ENCODE data around the gene TBATA.

The TBATA gene

GRCh38 chr10:70750156-70750703, 34.9 kb downstream of the TBATA start:
- Histone ChIP-seq H3K36me3 (ENCODE audit: control insufficient read depth in 4 of 4, insufficient read depth in 4 of 4, low read length in 3 of 4) (no peaks in the 10 kb centered on the region), H3K27me3 (replicated peaks in 2 of 5; ENCODE audit: control insufficient read depth in 4 of 5, insufficient read depth in 5 of 5, low read length in 4 of 5) (no peaks in the 10 kb centered on the region), H3K4me3 (ENCODE audit: control insufficient read depth in 1 of 7, extremely low read depth in 1 of 7, insufficient read depth in 4 of 7, low read depth in 2 of 7, low read length in 6 of 7) (no peak overlapping the region), H3K27ac (ENCODE audit: insufficient read depth in 1 of 2, low read depth in 1 of 2, low read length in 2 of 2, poor library complexity in 1 of 2, severe bottlenecking in 2 of 2) (no peak overlapping the region), H3K4me1 (ENCODE audit: control extremely low read depth in 1 of 4, control insufficient read depth in 4 of 4, insufficient read depth in 4 of 4, low read length in 3 of 4) (peaks cover 0 to 5% (median 0%) of the 10 kb centered on the region in 4 experiments), H3K9me3 (ENCODE audit: control extremely low read depth in 1 of 5, control insufficient read depth in 4 of 5, insufficient read depth in 2 of 5, low read depth in 1 of 5, low read length in 4 of 5) (no peaks in the 10 kb centered on the region)
- no peak for DNase-seq
- 50% methylated on average over 2 of the region's 3 CpGs for WGBS (ENCODE audit: insufficient coverage)
- ChIA-PET POLR2A (no interaction called here), CTCF (interaction anchor here (0.9 to 1.5 kb wide), 3 partner anchors 10 to 201 kb away, joined by 3 to 6 read pairs (median 3); no protein-coding TSS in a partner anchor)

- ChIA-PET CTCF (interaction anchor here (0.9 to 1.5 kb wide), 3 partner anchors 10 to 200 kb away, joined by 3 to 6 read pairs (median 3); no protein-coding TSS in a partner anchor), POLR2A (no interaction called here)
- WGBS (ENCODE audit: insufficient coverage): 97% methylated on average over 10 of the region's 10 CpGs
- peaks cover 0 to 10% (median 2%) of the 10 kb centered on the region in 4 experiments for H3K4me1 ChIP-seq (ENCODE audit: control extremely low read depth in 1 of 4, control insufficient read depth in 4 of 4, insufficient read depth in 4 of 4, low read length in 3 of 4)
- H3K4me3 ChIP-seq (ENCODE audit: control insufficient read depth in 1 of 7, extremely low read depth in 1 of 7, insufficient read depth in 4 of 7, low read depth in 2 of 7, low read length in 6 of 7): no peak overlapping the region
- H3K36me3 ChIP-seq (ENCODE audit: control insufficient read depth in 4 of 4, insufficient read depth in 4 of 4, low read length in 3 of 4): no peaks in the 10 kb centered on the region
- H3K9me3 ChIP-seq (ENCODE audit: control extremely low read depth in 1 of 5, control insufficient read depth in 4 of 5, insufficient read depth in 2 of 5, low read depth in 1 of 5, low read length in 4 of 5): no peaks in the 10 kb centered on the region
- no peaks in the 10 kb centered on the region for H3K27me3 ChIP-seq (replicated peaks in 2 of 5; ENCODE audit: control insufficient read depth in 4 of 5, insufficient read depth in 5 of 5, low read length in 4 of 5)
- H3K27ac ChIP-seq (ENCODE audit: insufficient read depth in 1 of 2, low read depth in 1 of 2, low read length in 2 of 2, poor library complexity in 1 of 2, severe bottlenecking in 2 of 2): no peak overlapping the region
- DNase-seq: no peak
Measured at GRCh38 chr10:70749756-70750155, 35.4 kb downstream of the TBATA start.

GRCh38 chr10:70748801-70749573, 36.2 kb downstream of the TBATA start:
- no peak for DNase-seq
- CTCF ChIA-PET: interaction anchor here (1.1 to 1.4 kb wide), 2 partner anchors 10 to 190 kb away, joined by 3 to 5 read pairs; no protein-coding TSS in a partner anchor
- Histone ChIP-seq H3K4me1 (ENCODE audit: control extremely low read depth in 1 of 4, control insufficient read depth in 4 of 4, insufficient read depth in 4 of 4, low read length in 3 of 4) (peaks cover 0 to 18% (median 6%) of the 10 kb centered on the region in 4 experiments), H3K27ac (ENCODE audit: insufficient read depth in 1 of 2, low read depth in 1 of 2, low read length in 2 of 2, poor library complexity in 1 of 2, severe bottlenecking in 2 of 2) (no peak overlapping the region), H3K4me3 (ENCODE audit: control insufficient read depth in 1 of 7, extremely low read depth in 1 of 7, insufficient read depth in 4 of 7, low read depth in 2 of 7, low read length in 6 of 7) (no peak overlapping the region), H3K27me3 (replicated peaks in 2 of 5; ENCODE audit: control insufficient read depth in 4 of 5, insufficient read depth in 5 of 5, low read length in 4 of 5) (no peaks in the 10 kb centered on the region), H3K9me3 (ENCODE audit: control extremely low read depth in 1 of 5, control insufficient read depth in 4 of 5, insufficient read depth in 2 of 5, low read depth in 1 of 5, low read length in 4 of 5) (no peaks in the 10 kb centered on the region), H3K36me3 (ENCODE audit: control insufficient read depth in 4 of 4, insufficient read depth in 4 of 4, low read length in 3 of 4) (no peaks in the 10 kb centered on the region)
- over 99% methylated on average over 9 of the region's 10 CpGs for WGBS (ENCODE audit: insufficient coverage)
- POLR2A ChIA-PET: no interaction called here

GRCh38 chr10:70748305-70748704, 36.9 kb downstream of the TBATA start:
- no peak for DNase-seq
- Histone ChIP-seq H3K27ac (ENCODE audit: insufficient read depth in 1 of 2, low read depth in 1 of 2, low read length in 2 of 2, poor library complexity in 1 of 2, severe bottlenecking in 2 of 2) (no peak overlapping the region), H3K9me3 (ENCODE audit: control extremely low read depth in 1 of 5, control insufficient read depth in 4 of 5, insufficient read depth in 2 of 5, low read depth in 1 of 5, low read length in 4 of 5) (no peaks in the 10 kb centered on the region), H3K4me1 (ENCODE audit: control extremely low read depth in 1 of 4, control insufficient read depth in 4 of 4, insufficient read depth in 4 of 4, low read length in 3 of 4) (peaks cover 0 to 24% (median 7%) of the 10 kb centered on the region in 4 experiments), H3K4me3 (ENCODE audit: control insufficient read depth in 1 of 7, extremely low read depth in 1 of 7, insufficient read depth in 4 of 7, low read depth in 2 of 7, low read length in 6 of 7) (no peak overlapping the region), H3K27me3 (replicated peaks in 2 of 5; ENCODE audit: control insufficient read depth in 4 of 5, insufficient read depth in 5 of 5, low read length in 4 of 5) (no peaks in the 10 kb centered on the region), H3K36me3 (ENCODE audit: control insufficient read depth in 4 of 4, insufficient read depth in 4 of 4, low read length in 3 of 4) (no peaks in the 10 kb centered on the region)
- ChIA-PET CTCF (interaction anchor here (1.1 to 1.4 kb wide), 2 partner anchors 11 to 189 kb away, joined by 3 to 5 read pairs; no protein-coding TSS in a partner anchor), POLR2A (no interaction called here)
- WGBS (ENCODE audit: insufficient coverage): 95% methylated on average over 3 of the region's 3 CpGs

GRCh38 chr10:70747192-70747965, 37.8 kb downstream of the TBATA start:
- no peaks in the 10 kb centered on the region for H3K27me3 ChIP-seq (replicated peaks in 2 of 5; ENCODE audit: control insufficient read depth in 4 of 5, insufficient read depth in 5 of 5, low read length in 4 of 5)
- CTCF ChIA-PET: interaction anchor here (1.4 kb wide), 1 partner anchor 11 kb away, joined by 3 read pairs; no protein-coding TSS in a partner anchor

GRCh38 chr10:70745555-70745954, 39.6 kb downstream of the TBATA start:
- WGBS (ENCODE audit: insufficient coverage): 90% methylated on average over 2 of the region's 2 CpGs
- no peaks in the 10 kb centered on the region for H3K9me3 ChIP-seq (ENCODE audit: control extremely low read depth in 1 of 5, control insufficient read depth in 4 of 5, insufficient read depth in 2 of 5, low read depth in 1 of 5, low read length in 4 of 5)
- no peak overlapping the region for H3K4me3 ChIP-seq (ENCODE audit: control insufficient read depth in 1 of 7, extremely low read depth in 1 of 7, insufficient read depth in 4 of 7, low read depth in 2 of 7, low read length in 6 of 7)
- no peak for DNase-seq
- H3K36me3 ChIP-seq (ENCODE audit: control insufficient read depth in 4 of 4, insufficient read depth in 4 of 4, low read length in 3 of 4): no peaks in the 10 kb centered on the region
- H3K27me3 ChIP-seq (replicated peaks in 2 of 5; ENCODE audit: control insufficient read depth in 4 of 5, insufficient read depth in 5 of 5, low read length in 4 of 5): no peaks in the 10 kb centered on the region
- H3K27ac ChIP-seq (ENCODE audit: insufficient read depth in 1 of 2, low read depth in 1 of 2, low read length in 2 of 2, poor library complexity in 1 of 2, severe bottlenecking in 2 of 2): no peak overlapping the region
- ChIA-PET CTCF (interaction anchor here (0.6 to 1.5 kb wide), 7 partner anchors 8 to 195 kb away, joined by 3 to 5 read pairs (median 3); no protein-coding TSS in a partner anchor), POLR2A (interaction anchor here (0.6 kb wide), 1 partner anchor 37 kb away, joined by 3 read pairs; no protein-coding TSS in a partner anchor)
- H3K4me1 ChIP-seq (ENCODE audit: control extremely low read depth in 1 of 4, control insufficient read depth in 4 of 4, insufficient read depth in 4 of 4, low read length in 3 of 4): peaks cover 0 to 51% (median 24%) of the 10 kb centered on the region in 4 experiments

More at GRCh38 chr10:70747192-70747965, 37.8 kb downstream of the TBATA start:
- POLR2A ChIA-PET: no interaction called here
- Histone ChIP-seq H3K4me3 (ENCODE audit: control insufficient read depth in 1 of 7, extremely low read depth in 1 of 7, insufficient read depth in 4 of 7, low read depth in 2 of 7, low read length in 6 of 7) (no peak overlapping the region), H3K4me1 (ENCODE audit: control extremely low read depth in 1 of 4, control insufficient read depth in 4 of 4, insufficient read depth in 4 of 4, low read length in 3 of 4) (peaks cover 0 to 34% (median 16%) of the 10 kb centered on the region in 4 experiments), H3K36me3 (ENCODE audit: control insufficient read depth in 4 of 4, insufficient read depth in 4 of 4, low read length in 3 of 4) (no peaks in the 10 kb centered on the region), H3K27ac (ENCODE audit: insufficient read depth in 1 of 2, low read depth in 1 of 2, low read length in 2 of 2, poor library complexity in 1 of 2, severe bottlenecking in 2 of 2) (no peak overlapping the region), H3K9me3 (ENCODE audit: control extremely low read depth in 1 of 5, control insufficient read depth in 4 of 5, insufficient read depth in 2 of 5, low read depth in 1 of 5, low read length in 4 of 5) (no peaks in the 10 kb centered on the region)
- DNase-seq: no peak
- 92% methylated on average over 13 of the region's 15 CpGs for WGBS (ENCODE audit: insufficient coverage)
